ENCODE data around the gene CSMD2. TPM values are rescaled to one million over a fixed set of nuclear protein-coding genes. Genes with fewer than 3 reads are reported as not detected.

CSMD2 gene
- total RNA-seq, 2 donors from 2014 or later, result 0.62 to 2.8 TPM

DNA sequence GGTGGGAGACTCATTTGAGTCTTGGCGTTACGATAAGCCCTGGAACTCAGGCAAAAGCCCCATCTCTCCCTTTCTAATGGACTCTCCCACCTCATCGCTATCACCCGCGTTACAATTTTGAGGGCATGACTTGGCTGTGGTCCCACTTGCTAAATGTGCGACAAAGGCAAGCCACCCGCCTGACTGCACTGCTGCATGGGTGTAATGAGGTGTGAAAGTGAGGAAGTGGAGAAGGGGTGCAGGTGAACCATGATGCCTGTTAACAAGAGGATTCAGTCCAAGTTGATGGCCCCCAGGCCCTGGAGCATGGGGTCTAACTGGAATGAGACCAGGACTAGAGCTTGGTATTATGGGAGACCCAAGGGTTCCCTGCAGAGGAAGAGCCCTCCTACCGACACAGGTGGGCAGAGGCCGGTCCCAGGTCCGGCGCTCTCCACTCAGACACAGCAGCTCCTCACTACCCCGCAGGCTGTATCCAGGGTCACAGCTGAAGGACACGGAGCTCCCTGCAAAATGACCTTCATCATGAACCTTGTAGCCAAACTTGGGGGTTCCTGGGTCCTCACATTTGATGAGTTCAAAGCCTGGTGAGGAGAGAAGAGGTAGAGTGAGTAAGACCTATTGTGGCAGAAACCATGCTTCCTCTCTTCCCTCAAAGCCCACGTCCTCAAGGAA is 466.5 kb downstream of the CSMD2 start:
- TF ChIP-seq, protein P1, sequence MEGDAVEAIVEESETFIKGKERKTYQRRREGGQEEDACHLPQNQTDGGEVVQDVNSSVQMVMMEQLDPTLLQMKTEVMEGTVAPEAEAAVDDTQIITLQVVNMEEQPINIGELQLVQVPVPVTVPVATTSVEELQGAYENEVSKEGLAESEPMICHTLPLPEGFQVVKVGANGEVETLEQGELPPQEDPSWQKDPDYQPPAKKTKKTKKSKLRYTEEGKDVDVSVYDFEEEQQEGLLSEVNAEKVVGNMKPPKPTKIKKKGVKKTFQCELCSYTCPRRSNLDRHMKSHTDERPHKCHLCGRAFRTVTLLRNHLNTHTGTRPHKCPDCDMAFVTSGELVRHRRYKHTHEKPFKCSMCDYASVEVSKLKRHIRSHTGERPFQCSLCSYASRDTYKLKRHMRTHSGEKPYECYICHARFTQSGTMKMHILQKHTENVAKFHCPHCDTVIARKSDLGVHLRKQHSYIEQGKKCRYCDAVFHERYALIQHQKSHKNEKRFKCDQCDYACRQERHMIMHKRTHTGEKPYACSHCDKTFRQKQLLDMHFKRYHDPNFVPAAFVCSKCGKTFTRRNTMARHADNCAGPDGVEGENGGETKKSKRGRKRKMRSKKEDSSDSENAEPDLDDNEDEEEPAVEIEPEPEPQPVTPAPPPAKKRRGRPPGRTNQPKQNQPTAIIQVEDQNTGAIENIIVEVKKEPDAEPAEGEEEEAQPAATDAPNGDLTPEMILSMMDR (conservative IDR thresholded peaks at IDR 0.05), result no peak
- Mint-ChIP-seq H3K4me3 (no peak overlapping the region), H3K4me1 (no peaks in the 10 kb centered on the region), H3K36me3 (ENCODE audit: low read depth) (no peaks in the 10 kb centered on the region), H3K9me3 (no peaks in the 10 kb centered on the region), H3K27ac (no peak overlapping the region), H3K27me3 (ENCODE audit: insufficient read depth) (peaks cover 5% of the 10 kb centered on the region)
- no peaks in the 10 kb centered on the region for H3K27me3 ChIP-seq (ENCODE audit: control insufficient read depth, insufficient read depth, low read length, poor library complexity, severe bottlenecking)
- 93 to 100% methylated on average over 4 to 14 of the region's 14 CpGs for WGBS, 2 experiments (ENCODE audit: insufficient coverage in 1 of 2, insufficient read length in 1 of 2)
- H3K9ac ChIP-seq (ENCODE audit: extremely low read depth, low read length, poor library complexity, severe bottlenecking), result no peak overlapping the region
- no peaks in the 10 kb centered on the region for H3K36me3 ChIP-seq (ENCODE audit: control insufficient read depth, insufficient read depth, low read length)
- DNase-seq, result no peak
- H3K4me1 ChIP-seq (ENCODE audit: control insufficient read depth, insufficient read depth, low read length), result no peaks in the 10 kb centered on the region
- H3K27ac ChIP-seq (ENCODE audit: low read depth, low read length), result no peak overlapping the region
- no peaks in the 10 kb centered on the region for H3K9me3 ChIP-seq (ENCODE audit: control insufficient read depth, low read length)
- no peak overlapping the region for H3K4me3 ChIP-seq (ENCODE audit: low read length)

DNA sequence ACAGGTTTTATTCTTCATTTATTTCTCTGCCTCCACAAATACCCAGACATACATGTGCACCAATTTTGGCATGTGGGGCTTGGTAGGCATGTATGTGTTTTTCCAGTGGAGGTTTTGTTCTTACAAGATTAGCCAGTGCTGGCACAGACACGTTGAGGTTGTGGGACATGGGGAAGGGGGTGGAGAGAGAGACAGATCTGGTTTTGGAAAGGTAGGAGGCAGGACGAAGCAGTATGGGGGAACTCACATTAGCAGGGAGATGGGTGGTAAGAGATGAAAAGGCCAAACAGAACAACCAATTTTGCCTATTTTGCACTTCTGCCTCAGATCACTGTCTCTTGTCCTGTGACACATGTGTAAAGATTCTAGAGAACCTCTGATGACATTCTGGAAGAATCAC is 467.2 kb downstream of the CSMD2 start:
- H3K4me1 Mint-ChIP-seq, result no peaks in the 10 kb centered on the region
- WGBS, 2 experiments (ENCODE audit: insufficient coverage in 1 of 2, insufficient read length in 1 of 2), result 90 to 100% methylated on average over 1 to 2 of the region's 2 CpGs
- H3K36me3 Mint-ChIP-seq (ENCODE audit: low read depth), result no peaks in the 10 kb centered on the region
- no peaks in the 10 kb centered on the region for H3K36me3 ChIP-seq (ENCODE audit: control insufficient read depth, insufficient read depth, low read length)
- H3K4me1 ChIP-seq (ENCODE audit: control insufficient read depth, insufficient read depth, low read length), result no peaks in the 10 kb centered on the region
- no peaks in the 10 kb centered on the region for H3K9me3 ChIP-seq (ENCODE audit: control insufficient read depth, low read length)
- peaks cover 5% of the 10 kb centered on the region for H3K27me3 Mint-ChIP-seq (ENCODE audit: insufficient read depth)
- no peak overlapping the region for H3K4me3 Mint-ChIP-seq
- no peak overlapping the region for H3K4me3 ChIP-seq (ENCODE audit: low read length)
- H3K9ac ChIP-seq (ENCODE audit: extremely low read depth, low read length, poor library complexity, severe bottlenecking), result no peak overlapping the region
- no peak overlapping the region for H3K27ac Mint-ChIP-seq
- TF ChIP-seq, protein P1 (conservative IDR thresholded peaks at IDR 0.05), result no peak
- H3K27ac ChIP-seq (ENCODE audit: low read depth, low read length), result no peak overlapping the region
- no peaks in the 10 kb centered on the region for H3K27me3 ChIP-seq (ENCODE audit: control insufficient read depth, insufficient read depth, low read length, poor library complexity, severe bottlenecking)
- no peaks in the 10 kb centered on the region for H3K9me3 Mint-ChIP-seq
- DNase-seq, result no peak

DNA sequence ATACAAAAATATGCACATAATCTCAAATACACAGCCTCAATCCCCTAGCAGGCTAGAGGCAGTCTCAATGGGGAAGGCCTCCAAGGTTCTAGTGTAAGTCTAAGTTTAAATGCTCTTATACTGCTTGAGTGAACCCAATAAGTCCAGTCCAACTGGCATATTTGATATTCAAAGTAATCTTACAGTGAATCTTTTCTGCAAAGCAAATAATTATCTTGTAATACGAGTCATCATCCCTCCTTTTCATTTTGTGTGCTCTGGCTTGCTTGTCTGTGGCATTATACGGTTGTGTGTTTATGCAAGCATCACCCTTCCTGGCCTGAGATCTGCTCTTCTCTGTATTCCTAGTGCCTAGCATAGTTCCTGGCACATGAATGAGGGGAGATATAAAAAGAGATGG is 468.1 kb downstream of the CSMD2 start:
- no peaks in the 10 kb centered on the region for H3K4me1 Mint-ChIP-seq
- TF ChIP-seq, protein P1 (conservative IDR thresholded peaks at IDR 0.05), result no peak
- no peak overlapping the region for H3K9ac ChIP-seq (ENCODE audit: extremely low read depth, low read length, poor library complexity, severe bottlenecking)
- no peaks in the 10 kb centered on the region for H3K9me3 Mint-ChIP-seq
- no peak overlapping the region for H3K27ac ChIP-seq (ENCODE audit: low read depth, low read length)
- no peak overlapping the region for H3K4me3 ChIP-seq (ENCODE audit: low read length)
- no peaks in the 10 kb centered on the region for H3K27me3 ChIP-seq (ENCODE audit: control insufficient read depth, insufficient read depth, low read length, poor library complexity, severe bottlenecking)
- DNase-seq, result no peak
- H3K36me3 Mint-ChIP-seq (ENCODE audit: low read depth), result no peaks in the 10 kb centered on the region
- H3K4me1 ChIP-seq (ENCODE audit: control insufficient read depth, insufficient read depth, low read length), result no peaks in the 10 kb centered on the region
- H3K27me3 Mint-ChIP-seq (ENCODE audit: insufficient read depth), result peaks cover 5% of the 10 kb centered on the region
- no peaks in the 10 kb centered on the region for H3K9me3 ChIP-seq (ENCODE audit: control insufficient read depth, low read length)
- H3K4me3 Mint-ChIP-seq, result no peak overlapping the region
- H3K27ac Mint-ChIP-seq, result no peak overlapping the region
- 98 to 100% methylated on average over 2 of the region's 2 CpGs for WGBS, 2 experiments (ENCODE audit: insufficient coverage in 1 of 2, insufficient read length in 1 of 2)
- H3K36me3 ChIP-seq (ENCODE audit: control insufficient read depth, insufficient read depth, low read length), result no peaks in the 10 kb centered on the region
